HepG2 (cell line): Measurements from ENCODE around the gene SEC14L5. TPM values are rescaled to one million over a fixed set of nuclear protein-coding genes. Genes with fewer than 3 reads are reported as not detected.

ENCODE experiments used
- ARNT ChIP-seq: fragments of 450-650 bp; IDR thresholded peaks from 2 replicates; pipeline ENCODE4 v1.6.1; 2017
- BCL6 ChIP-seq: IDR thresholded peaks from 2 replicates; pipeline ENCODE4 v1.6.1; 2016; ENCODE audit warnings: missing genetic modification reagents, missing compliant biosample characterization
- CHCHD3 ChIP-seq: sonication (generic); formaldehyde crosslinking; IDR thresholded peaks from 2 replicates; pipeline ENCODE4 v1.8.0; 2022; ENCODE audit warnings: mild to moderate bottlenecking, missing genetic modification reagents, moderate library complexity
- ESRRA ChIP-seq: sonication (generic); formaldehyde crosslinking; IDR thresholded peaks from 2 replicates; pipeline ENCODE4 v1.5.1; 2020; ENCODE audit warnings: mild to moderate bottlenecking, low read depth, missing genetic modification reagents
- GFI1 ChIP-seq: sonication (generic); formaldehyde crosslinking; IDR thresholded peaks from 2 replicates; pipeline ENCODE4 v1.5.0; 2020; ENCODE audit warnings: missing genetic modification reagents, mild to moderate bottlenecking, borderline replicate concordance
- GLI4 ChIP-seq: sonication (generic); formaldehyde crosslinking; IDR thresholded peaks from 2 replicates; pipeline ENCODE4 v1.5.1; 2020; ENCODE audit warnings: missing genetic modification reagents, mild to moderate bottlenecking, moderate library complexity, borderline replicate concordance
- HNF1B ChIP-seq: sonication (generic); formaldehyde crosslinking; IDR thresholded peaks from 2 replicates; pipeline ENCODE4 v1.5.1; 2020; ENCODE audit warnings: mild to moderate bottlenecking, moderate library complexity, missing genetic modification reagents
- IKZF5 ChIP-seq: IDR thresholded peaks from 2 replicates; pipeline ENCODE4 v1.6.1; 2018; ENCODE audit warnings: missing genetic modification reagents, mild to moderate bottlenecking, missing compliant biosample characterization
- KLF11 ChIP-seq: IDR thresholded peaks from 2 replicates; pipeline ENCODE4 v1.6.1; 2016; ENCODE audit warnings: missing compliant biosample characterization
- KLF9 ChIP-seq: IDR thresholded peaks from 2 replicates; pipeline ENCODE4 v1.6.1; 2016; ENCODE audit warnings: low read depth
- MBD4 ChIP-seq: IDR thresholded peaks from 2 replicates; pipeline ENCODE4 v1.6.1; 2012; ENCODE audit warnings: low read length, inconsistent platforms, borderline replicate concordance
- MXD4 ChIP-seq: IDR thresholded peaks from 2 replicates; pipeline ENCODE4 v1.6.1; 2016; ENCODE audit warnings: mild to moderate bottlenecking, missing biosample characterization, missing genetic modification reagents
- NBN ChIP-seq: fragments of 450-650 bp; conservative IDR thresholded peaks from 2 replicates; pipeline ENCODE4 v1.6.1; 2017
- PATZ1 ChIP-seq: sonication (generic); formaldehyde crosslinking; IDR thresholded peaks from 2 replicates; pipeline ENCODE4 v1.4.0; 2020; ENCODE audit warnings: missing genetic modification reagents
- POGZ ChIP-seq: sonication (generic); formaldehyde crosslinking; IDR thresholded peaks from 2 replicates; pipeline ENCODE4 v1.4.0; 2020; ENCODE audit warnings: mild to moderate bottlenecking, missing genetic modification reagents
- SIX4 ChIP-seq: sonication (generic); formaldehyde crosslinking; IDR thresholded peaks from 2 replicates; pipeline ENCODE4 v1.4.0; 2020; ENCODE audit warnings: missing genetic modification reagents
- SKI ChIP-seq: fragments of 450-650 bp; IDR thresholded peaks from one replicate; pipeline ENCODE4 v1.6.1; 2018; ENCODE audit warnings: mild to moderate bottlenecking; ENCODE audit not compliant: partially characterized antibody
- SPEN ChIP-seq: sonication (generic); formaldehyde crosslinking; IDR thresholded peaks from 2 replicates; pipeline ENCODE4 v1.5.1; 2020; ENCODE audit warnings: low read depth, mild to moderate bottlenecking, missing genetic modification reagents
- TBP ChIP-seq: sonication (generic); formaldehyde crosslinking; IDR thresholded peaks from 2 replicates; pipeline ENCODE4 v1.5.0; 2020; ENCODE audit warnings: missing genetic modification reagents
- ZNF432 ChIP-seq: sonication (generic); formaldehyde crosslinking; IDR thresholded peaks from 2 replicates; pipeline ENCODE4 v1.5.0; 2020; ENCODE audit warnings: missing genetic modification reagents, mild to moderate bottlenecking, borderline replicate concordance
- ZNF441 ChIP-seq: sonication (generic); formaldehyde crosslinking; IDR thresholded peaks from 2 replicates; pipeline ENCODE4 v1.7.0; 2021; ENCODE audit warnings: missing genetic modification reagents, borderline replicate concordance
- ZNF570 ChIP-seq: sonication (generic); formaldehyde crosslinking; IDR thresholded peaks from 2 replicates; pipeline ENCODE4 v1.4.0; 2020; ENCODE audit warnings: mild to moderate bottlenecking, missing genetic modification reagents, borderline replicate concordance
- ZNF720 ChIP-seq: sonication (generic); formaldehyde crosslinking; IDR thresholded peaks from 2 replicates; pipeline ENCODE4 v1.4.0; 2020; ENCODE audit warnings: missing genetic modification reagents
- ZSCAN22 ChIP-seq: sonication (generic); formaldehyde crosslinking; IDR thresholded peaks from 2 replicates; pipeline ENCODE4 v1.4.0; 2020; ENCODE audit warnings: mild to moderate bottlenecking, missing genetic modification reagents
- polyA plus RNA-seq, 8 experiments: library from polyadenylated mRNA; depleted of rRNA in 3 of 8; stranded (reverse) in 7 of 8; unstranded in 1 of 8; fragments of >200 nt; fragmentation: Illumina TruSeq in 4 of 8; extraction: Trizol in 4 of 8; gene quantifications; 2 replicates each; pipeline versions ENCODE4 v1.2.1 to v1.2.3, GENCODE V29; 2011 to 2016; ENCODE audit warnings: low read depth in 4 of 8, missing spikeins in 1 of 8, mixed read lengths in 1 of 8; ENCODE audit not compliant: insufficient read depth in 1 of 8
- total RNA-seq, 5 experiments: library from RNA; depleted of rRNA; stranded (reverse); fragments of >200 nt; fragmentation: Illumina TruSeq; extraction: Trizol; gene quantifications; 2 replicates each; pipeline ENCODE4 v1.2.3, GENCODE V29; 2016; ENCODE audit warnings: low read depth in 1 of 5
- TF ChIP-seq, protein P1 (sequence below): IDR thresholded peaks from 2 replicates; pipeline ENCODE4 v1.6.1; 2016; ENCODE audit warnings: mild to moderate bottlenecking

SEC14L5 gene
- total and polyA plus RNA-seq, 2 of the 13 experiments (the other 11 are each of a cell fraction or from before 2014, with no cell fraction given) = 0.40 to 0.42 TPM

DNA sequence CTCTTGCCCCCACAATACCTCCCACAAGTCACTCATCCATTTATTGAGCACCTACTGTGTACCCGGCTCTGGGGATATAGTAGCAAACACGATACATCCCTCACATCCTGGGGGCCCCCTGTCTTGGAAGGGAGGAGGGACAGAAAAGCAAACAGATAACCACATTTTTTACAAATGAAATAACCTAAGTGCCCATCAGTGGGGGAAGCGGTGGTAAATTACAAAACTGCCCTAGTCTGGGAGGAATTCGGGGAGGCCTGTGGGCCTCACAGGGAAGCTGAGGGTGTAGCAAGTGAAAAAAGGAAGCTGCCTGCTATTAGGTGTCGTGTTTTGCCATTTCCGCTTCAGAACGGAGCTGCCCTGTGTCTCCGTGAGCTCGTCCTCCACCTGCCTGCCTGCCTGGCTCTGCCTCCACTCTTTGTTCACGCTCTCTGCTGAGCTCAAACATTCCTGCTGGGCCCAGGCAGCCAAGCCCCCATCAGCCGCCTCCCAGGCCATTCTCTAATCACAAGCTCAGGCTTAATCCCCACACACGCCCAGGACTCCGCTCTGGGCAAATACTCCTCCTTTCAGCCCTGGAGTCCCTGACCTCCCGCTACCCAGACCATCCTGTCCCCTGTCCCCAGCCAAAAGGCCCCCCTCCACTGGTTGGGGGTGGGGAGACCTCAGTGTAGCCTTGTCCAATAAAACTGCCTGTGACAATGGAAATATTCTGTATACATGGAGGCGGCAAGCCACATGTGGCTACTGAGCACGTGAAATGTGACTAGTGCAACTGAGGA lies 10.2 kb upstream of the SEC14L5 start (continued):
- TF ChIP-seq, protein P1, sequence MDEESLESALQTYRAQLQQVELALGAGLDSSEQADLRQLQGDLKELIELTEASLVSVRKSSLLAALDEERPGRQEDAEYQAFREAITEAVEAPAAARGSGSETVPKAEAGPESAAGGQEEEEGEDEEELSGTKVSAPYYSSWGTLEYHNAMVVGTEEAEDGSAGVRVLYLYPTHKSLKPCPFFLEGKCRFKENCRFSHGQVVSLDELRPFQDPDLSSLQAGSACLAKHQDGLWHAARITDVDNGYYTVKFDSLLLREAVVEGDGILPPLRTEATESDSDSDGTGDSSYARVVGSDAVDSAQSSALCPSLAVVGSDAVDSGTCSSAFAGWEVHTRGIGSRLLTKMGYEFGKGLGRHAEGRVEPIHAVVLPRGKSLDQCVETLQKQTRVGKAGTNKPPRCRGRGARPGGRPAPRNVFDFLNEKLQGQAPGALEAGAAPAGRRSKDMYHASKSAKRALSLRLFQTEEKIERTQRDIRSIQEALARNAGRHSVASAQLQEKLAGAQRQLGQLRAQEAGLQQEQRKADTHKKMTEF (CRISPR knock-in tag) = peak; percentile 51; the same call in 1 of the 2 replicates
- TF ChIP-seq KLF9 = no peak
- no peak for TF ChIP-seq ZSCAN22 (CRISPR knock-in tag)
- 0 out of 2 replicates have a peak, but pooled peaks have one; percentile 52 for TF ChIP-seq SPEN
- peak; percentile 90 for TF ChIP-seq KLF11 (CRISPR knock-in tag)
- peak; percentile 30; the same call in 1 of the 2 replicates for TF ChIP-seq MXD4 (CRISPR knock-in tag)
- TF ChIP-seq ESRRA (CRISPR knock-in tag) = 0 out of 2 replicates have a peak, but pooled peaks have one; percentile 41
- TF ChIP-seq SKI = peak; percentile 31
- no peak for TF ChIP-seq GLI4 (CRISPR knock-in tag)
- 0 out of 2 replicates have a peak, but pooled peaks have one; percentile 50 for TF ChIP-seq ZNF441 (CRISPR knock-in tag)
- TF ChIP-seq HNF1B (CRISPR knock-in tag) = peak; percentile 1; the same call in 1 of the 2 replicates
- no peak for TF ChIP-seq ZNF432 (CRISPR knock-in tag)
- no peak for TF ChIP-seq NBN
- no peak for TF ChIP-seq ARNT
- no peak for TF ChIP-seq MBD4
- TF ChIP-seq POGZ (CRISPR knock-in tag) = no peak
- TF ChIP-seq IKZF5 (CRISPR knock-in tag) = no peak
- TF ChIP-seq BCL6 (CRISPR knock-in tag) = peak; percentile 75
- no peak for TF ChIP-seq TBP (CRISPR knock-in tag)
- TF ChIP-seq ZNF570 (CRISPR knock-in tag) = no peak
- TF ChIP-seq SIX4 (CRISPR knock-in tag) = no peak
- TF ChIP-seq PATZ1 (CRISPR knock-in tag) = peak; percentile 96
- TF ChIP-seq CHCHD3 (CRISPR knock-in tag) = no peak
- no peak for TF ChIP-seq GFI1
- no peak for TF ChIP-seq ZNF720 (CRISPR knock-in tag)
